Fibroblast of villous mesenchyme (primary cell): ENCODE data around the gene KLF15. TPM values are rescaled to one million over a fixed set of nuclear protein-coding genes. Genes with fewer than 3 reads are reported as not detected.

Source experiments
- DNase-seq: peaks from one replicate; pipeline ENCODE4 v3.0.0-alpha.2; 2010; ENCODE audit warnings: low read depth
- H3K4me3 ChIP-seq: 2 replicates; pipeline ENCODE4 v1.5.1; 2011; ENCODE audit warnings: low read depth, mild to moderate bottlenecking, low read length
- CTCF ChIP-seq: IDR thresholded peaks from 2 replicates; pipeline ENCODE4 v1.5.1; 2012; ENCODE audit warnings: low read depth, mild to moderate bottlenecking, low read length; ENCODE audit not compliant: insufficient read depth
- total RNA-seq: library from RNA; depleted of rRNA; stranded (reverse); fragments of >200 nt; gene quantifications from 2 replicates; pipeline ENCODE4 v1.2.3, GENCODE V29; 2012

The KLF15 gene
- total RNA-seq, 1 donor, result 0.43 TPM

GRCh38 chr3:126364130-126364695, 7.0 kb upstream of the KLF15 start:
- no peak overlapping the region for H3K4me3 ChIP-seq
- no peak for DNase-seq
- TF ChIP-seq CTCF, result no peak

GRCh38 chr3:126361211-126361610, 4.0 kb upstream of the KLF15 start:
- no peak for TF ChIP-seq CTCF
- H3K4me3 ChIP-seq, result no peak overlapping the region
- DNase-seq, result no peak

GRCh38 chr3:126360714-126361060, 3.5 kb upstream of the KLF15 start:
- DNase-seq, result no peak
- TF ChIP-seq CTCF, result no peak
- no peak overlapping the region for H3K4me3 ChIP-seq

- DNase-seq, result no peak
- TF ChIP-seq CTCF, result no peak
- no peak overlapping the region for H3K4me3 ChIP-seq
Observed at GRCh38 chr3:126360046-126360713, 3.0 kb upstream of the KLF15 start.

- H3K4me3 ChIP-seq, result no peak overlapping the region
- no peak for TF ChIP-seq CTCF
- DNase-seq, result no peak
Observed at GRCh38 chr3:126358816-126359181, 1.6 kb upstream of the KLF15 start.

GRCh38 chr3:126358038-126358815, 1.0 kb upstream of the KLF15 start:
- peak overlapping the region; percentile 59 for H3K4me3 ChIP-seq
- peak; percentile 10 for DNase-seq
- TF ChIP-seq CTCF, result no peak
